ENCODE data around the gene GLI3.

GLI3 gene

DNA sequence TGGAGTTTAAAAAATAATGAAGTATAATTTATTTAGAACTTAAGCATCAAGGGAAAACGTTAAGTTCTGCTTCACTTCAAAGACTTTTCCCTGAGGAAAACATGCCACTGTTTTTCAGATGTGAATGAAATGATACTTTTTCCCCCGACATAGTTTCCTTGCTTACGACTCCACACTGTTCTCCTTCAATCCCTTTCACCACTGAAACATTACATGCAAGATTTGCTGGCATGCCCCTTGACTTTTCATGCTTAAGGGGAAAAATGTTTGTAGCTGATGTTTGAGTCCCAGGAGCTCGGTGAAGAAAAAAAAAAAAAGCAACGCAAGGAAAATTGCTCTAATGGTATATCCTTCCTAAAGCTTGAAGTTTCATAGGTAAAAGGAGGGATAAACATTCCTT lies 10.0 kb downstream of the GLI3 start:
- no peaks in the 10 kb centered on the region for H3K27me3 ChIP-seq (ENCODE audit: insufficient read depth, low read length, poor library complexity)
- H4K20me1 ChIP-seq (ENCODE audit: insufficient read depth, low read length): peaks cover 6% of the 10 kb centered on the region; the same call in 1 of the 2 replicates
- H3K36me3 ChIP-seq (ENCODE audit: insufficient read depth, low read length): 0 out of 2 replicates have a peak, but pooled peaks cover 3% of the 10 kb centered on the region
- TF ChIP-seq, protein P1, sequence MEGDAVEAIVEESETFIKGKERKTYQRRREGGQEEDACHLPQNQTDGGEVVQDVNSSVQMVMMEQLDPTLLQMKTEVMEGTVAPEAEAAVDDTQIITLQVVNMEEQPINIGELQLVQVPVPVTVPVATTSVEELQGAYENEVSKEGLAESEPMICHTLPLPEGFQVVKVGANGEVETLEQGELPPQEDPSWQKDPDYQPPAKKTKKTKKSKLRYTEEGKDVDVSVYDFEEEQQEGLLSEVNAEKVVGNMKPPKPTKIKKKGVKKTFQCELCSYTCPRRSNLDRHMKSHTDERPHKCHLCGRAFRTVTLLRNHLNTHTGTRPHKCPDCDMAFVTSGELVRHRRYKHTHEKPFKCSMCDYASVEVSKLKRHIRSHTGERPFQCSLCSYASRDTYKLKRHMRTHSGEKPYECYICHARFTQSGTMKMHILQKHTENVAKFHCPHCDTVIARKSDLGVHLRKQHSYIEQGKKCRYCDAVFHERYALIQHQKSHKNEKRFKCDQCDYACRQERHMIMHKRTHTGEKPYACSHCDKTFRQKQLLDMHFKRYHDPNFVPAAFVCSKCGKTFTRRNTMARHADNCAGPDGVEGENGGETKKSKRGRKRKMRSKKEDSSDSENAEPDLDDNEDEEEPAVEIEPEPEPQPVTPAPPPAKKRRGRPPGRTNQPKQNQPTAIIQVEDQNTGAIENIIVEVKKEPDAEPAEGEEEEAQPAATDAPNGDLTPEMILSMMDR (IDR thresholded peaks at IDR 0.05; ENCODE audit: borderline replicate concordance, extremely low read depth, low read length, poor library complexity, severe bottlenecking): no peak
- no peak for TF ChIP-seq EZH2 (IDR thresholded peaks at IDR 0.05; ENCODE audit: borderline replicate concordance, low read depth, low read length, severe bottlenecking)
- H3K27ac ChIP-seq (ENCODE audit: low read length): no peak overlapping the region
- no peak for ATAC-seq (ENCODE audit: insufficient read depth, low read depth)
- H3K4me3 ChIP-seq (ENCODE audit: low read depth in 1 of 2, low read length in 2 of 2): no peak overlapping the region
- H3K9me3 ChIP-seq (ENCODE audit: insufficient read depth, low read length, severe bottlenecking): no peaks in the 10 kb centered on the region
- no peak for DNase-seq
- 0 out of 2 replicates have a peak, but pooled peaks cover under 1% of the 10 kb centered on the region for H3K4me1 ChIP-seq (ENCODE audit: insufficient read depth, low read length)
- peaks cover 14% of the 10 kb centered on the region for H3K79me2 ChIP-seq (ENCODE audit: insufficient read depth, low read length)
- H2AFZ ChIP-seq (ENCODE audit: low read depth, low read length): no peak overlapping the region
- no peak overlapping the region for H3K4me2 ChIP-seq (ENCODE audit: insufficient read depth, low read length)
- H3K9ac ChIP-seq (ENCODE audit: low read depth, low read length): no peak overlapping the region

DNA sequence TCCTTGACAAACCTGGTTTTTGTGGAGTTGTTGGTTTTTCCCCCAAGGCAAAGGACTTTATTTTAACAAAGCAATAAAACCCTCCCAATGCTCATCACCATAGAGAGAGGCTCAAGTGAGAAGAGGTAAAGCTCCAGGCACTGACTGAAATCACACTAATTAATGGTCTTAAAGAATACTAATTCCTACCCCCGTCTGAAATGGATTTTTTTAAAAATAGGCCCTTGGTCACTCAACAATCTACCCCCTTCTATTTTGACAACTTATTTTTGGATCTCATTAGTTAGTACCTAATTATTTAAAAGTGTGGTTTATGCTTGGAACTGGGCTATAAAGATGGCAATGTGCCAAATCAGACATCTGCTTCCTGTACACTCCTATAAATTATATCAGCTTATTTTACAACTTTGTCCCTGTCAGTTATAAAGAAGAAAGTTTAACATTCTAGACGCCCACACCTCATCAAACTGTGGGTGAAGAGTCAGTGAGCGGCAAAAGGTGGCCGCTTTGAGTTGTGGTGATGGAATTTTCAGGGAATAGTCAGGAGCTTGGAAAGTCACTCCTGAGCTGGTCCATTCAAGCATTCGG lies 10.6 kb downstream of the GLI3 start:
- no peaks in the 10 kb centered on the region for H3K4me1 ChIP-seq (ENCODE audit: insufficient read depth, low read length)

DNA sequence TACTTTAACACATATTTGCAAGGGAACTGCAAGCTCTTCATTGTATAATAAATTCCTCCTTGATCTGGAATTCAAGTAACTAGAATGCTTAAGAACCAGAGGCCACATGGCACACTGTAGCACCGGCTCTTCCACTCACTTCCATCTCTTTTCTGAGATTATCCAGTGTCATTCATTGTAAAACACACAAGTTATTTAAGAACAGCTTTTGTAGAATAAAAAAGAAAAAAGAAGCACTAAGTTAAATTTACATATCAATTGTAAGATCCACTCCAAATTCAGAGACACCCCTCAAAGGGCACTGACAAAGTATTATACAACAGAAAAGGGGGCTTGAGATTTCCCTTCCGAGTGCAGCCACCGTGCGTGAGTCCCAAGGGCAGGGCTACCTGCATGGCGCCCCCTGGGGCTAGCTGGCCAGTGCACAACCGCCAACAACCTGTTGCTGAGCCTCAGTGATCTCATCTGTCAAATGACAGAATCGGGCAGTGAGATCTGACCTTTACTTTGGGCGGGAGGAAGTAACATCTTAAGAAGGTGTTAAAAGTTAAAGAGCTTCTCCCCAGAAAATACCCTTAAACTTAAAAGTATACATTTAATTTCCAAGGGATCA lies 12.5 kb downstream of the GLI3 start:
- Histone ChIP-seq H3K9ac (ENCODE audit: low read depth, low read length) (no peak overlapping the region), H3K4me1 (ENCODE audit: insufficient read depth, low read length) (no peaks in the 10 kb centered on the region), H3K36me3 (ENCODE audit: insufficient read depth, low read length) (peaks cover 22% of the 10 kb centered on the region; the same call in 1 of the 2 replicates), H2AFZ (ENCODE audit: low read depth, low read length) (no peak overlapping the region), H4K20me1 (ENCODE audit: insufficient read depth, low read length) (peaks cover 9% of the 10 kb centered on the region; the same call in 1 of the 2 replicates), H3K4me2 (ENCODE audit: insufficient read depth, low read length) (no peak overlapping the region), H3K4me3 (ENCODE audit: low read depth in 1 of 2, low read length in 2 of 2) (no peak overlapping the region), H3K27ac (ENCODE audit: low read length) (no peak overlapping the region), H3K27me3 (ENCODE audit: insufficient read depth, low read length, poor library complexity) (no peaks in the 10 kb centered on the region), H3K79me2 (ENCODE audit: insufficient read depth, low read length) (no peaks in the 10 kb centered on the region; the same call in 1 of the 2 replicates), H3K9me3 (ENCODE audit: insufficient read depth, low read length, severe bottlenecking) (no peaks in the 10 kb centered on the region)
- no peak for ATAC-seq (ENCODE audit: insufficient read depth, low read depth)
- no peak for DNase-seq
- TF ChIP-seq EZH2 (IDR thresholded peaks at IDR 0.05; ENCODE audit: borderline replicate concordance, low read depth, low read length, severe bottlenecking): no peak
- TF ChIP-seq, protein P1 (IDR thresholded peaks at IDR 0.05; ENCODE audit: borderline replicate concordance, extremely low read depth, low read length, poor library complexity, severe bottlenecking): peak; percentile 16

More for the DNA sequence above, 10.6 kb downstream of the GLI3 start:
- H3K27me3 ChIP-seq (ENCODE audit: insufficient read depth, low read length, poor library complexity): no peaks in the 10 kb centered on the region
- no peak for ATAC-seq (ENCODE audit: insufficient read depth, low read depth)
- no peak for DNase-seq
- no peak overlapping the region for H3K4me2 ChIP-seq (ENCODE audit: insufficient read depth, low read length)
- no peak for TF ChIP-seq EZH2 (IDR thresholded peaks at IDR 0.05; ENCODE audit: borderline replicate concordance, low read depth, low read length, severe bottlenecking)
- TF ChIP-seq, protein P1 (IDR thresholded peaks at IDR 0.05; ENCODE audit: borderline replicate concordance, extremely low read depth, low read length, poor library complexity, severe bottlenecking): no peak
- H3K9me3 ChIP-seq (ENCODE audit: insufficient read depth, low read length, severe bottlenecking): no peaks in the 10 kb centered on the region
- no peak overlapping the region for H2AFZ ChIP-seq (ENCODE audit: low read depth, low read length)
- H3K36me3 ChIP-seq (ENCODE audit: insufficient read depth, low read length): peaks cover 8% of the 10 kb centered on the region; the same call in 1 of the 2 replicates
- no peak overlapping the region for H3K27ac ChIP-seq (ENCODE audit: low read length)
- no peak overlapping the region for H3K4me3 ChIP-seq (ENCODE audit: low read depth in 1 of 2, low read length in 2 of 2)
- peaks cover 10% of the 10 kb centered on the region for H3K79me2 ChIP-seq (ENCODE audit: insufficient read depth, low read length)
- peaks cover 6% of the 10 kb centered on the region; the same call in 1 of the 2 replicates for H4K20me1 ChIP-seq (ENCODE audit: insufficient read depth, low read length)
- no peak overlapping the region for H3K9ac ChIP-seq (ENCODE audit: low read depth, low read length)

All from DND-41 (cell line).